Smooth muscle cell (in vitro differentiated cells): ENCODE measurements around the gene ARHGAP18. TPM values are rescaled to one million over a fixed set of nuclear protein-coding genes. Genes with fewer than 3 reads are reported as not detected.

Source experiments
- DNase-seq: peaks from one replicate; lab custom pipeline; 2025; ENCODE audit not compliant: unreplicated experiment; lab: John Stamatoyannopoulos, UW
- H2AFZ ChIP-seq: fragments of 200-600 bp; sonication (generic); 2 replicates; pipeline ENCODE4 v1.6.0; 2016; ENCODE audit warnings: antibody characterized with exemption, low read depth, mild to moderate bottlenecking
- H3F3A ChIP-seq: fragments of 200-600 bp; sonication (generic); 2 replicates; pipeline ENCODE4 v1.6.0; 2017; ENCODE audit warnings: antibody characterized with exemption, low read depth
- H3K27ac ChIP-seq: fragments of 200-600 bp; sonication (generic); 2 replicates; pipeline ENCODE4 v1.5.1; 2016; ENCODE audit warnings: low read depth, mild to moderate bottlenecking
- H3K27me3 ChIP-seq: fragments of 200-600 bp; sonication (generic); 2 replicates; pipeline ENCODE4 v1.6.1; 2016; ENCODE audit warnings: low read depth, mild to moderate bottlenecking
- H3K36me3 ChIP-seq: fragments of 200-600 bp; sonication (generic); 2 replicates; pipeline ENCODE4 v1.5.1; 2016; ENCODE audit warnings: low read depth
- H3K4me1 ChIP-seq: fragments of 200-600 bp; sonication (generic); 2 replicates; pipeline ENCODE4 v1.5.1; 2016; ENCODE audit warnings: low read depth
- H3K4me2 ChIP-seq: fragments of 200-600 bp; sonication (generic); 2 replicates; pipeline ENCODE4 v1.6.0; 2016; ENCODE audit warnings: mild to moderate bottlenecking
- H3K4me3 ChIP-seq: fragments of 200-600 bp; sonication (generic); 2 replicates; pipeline ENCODE4 v1.5.1; 2016; ENCODE audit warnings: mild to moderate bottlenecking
- H3K79me2 ChIP-seq: fragments of 200-600 bp; sonication (generic); 2 replicates; pipeline ENCODE4 v1.6.0; 2016; ENCODE audit warnings: low read depth, mild to moderate bottlenecking
- H3K9ac ChIP-seq: fragments of 200-600 bp; sonication (generic); 2 replicates; pipeline ENCODE4 v1.6.0; 2016; ENCODE audit warnings: low read depth
- H3K9me3 ChIP-seq: fragments of 200-600 bp; sonication (generic); replicated peaks from 2 replicates; pipeline ENCODE4 v1.5.1; 2016; ENCODE audit warnings: low read depth
- H4K20me1 ChIP-seq: fragments of 200-600 bp; sonication (generic); 2 replicates; pipeline ENCODE4 v1.6.0; 2016; ENCODE audit warnings: low read depth
- WGBS: methylation state at CpG from one replicate; pipeline ENCODE4 v1.1.7; 2016; ENCODE audit warnings: low lambda C conversion rate; 5-methylcytosine and 5-hydroxymethylcytosine counted together
- polyA plus RNA-seq: library from polyadenylated mRNA; unstranded; fragments of >200 nt; fragmentation: Nextera tagmentation; extraction: Ambion mirVana; gene quantifications from 2 replicates; pipeline ENCODE4 v1.2.1, GENCODE V29; 2016
- total RNA-seq: library from RNA; depleted of rRNA; stranded (reverse); fragments of >200 nt; gene quantifications from 2 replicates; pipeline ENCODE4 v1.2.3, GENCODE V29; 2014
- TF ChIP-seq, protein P1 (sequence below): fragments of 200-600 bp; sonication (generic); IDR thresholded peaks from 2 replicates; pipeline ENCODE4 v1.5.1; 2017; ENCODE audit warnings: borderline replicate concordance, mild to moderate bottlenecking, antibody characterized with exemption; ENCODE audit not compliant: insufficient read depth, poor library complexity, severe bottlenecking

ARHGAP18 gene
- total and polyA plus RNA-seq, 2 experiments from 2014 or later: 3.2 to 9.6 TPM

DNA sequence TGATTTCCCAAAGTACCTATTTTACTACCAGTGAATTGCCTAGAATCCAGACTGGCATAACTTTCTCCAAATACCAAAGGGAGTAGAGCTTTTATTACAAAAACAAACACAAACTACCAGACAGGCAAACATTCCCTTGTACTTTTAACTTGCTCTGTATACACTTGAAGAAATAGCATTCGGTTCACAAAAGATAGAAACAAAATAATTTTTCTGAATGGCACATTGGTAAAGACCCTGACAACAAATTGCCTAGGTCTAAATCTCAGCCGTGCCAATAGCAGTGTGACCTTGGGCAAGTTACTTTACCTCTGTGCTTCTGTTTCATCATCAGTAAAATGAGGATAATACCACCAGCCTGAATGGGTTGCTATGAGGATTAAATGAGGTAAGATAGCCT is 15.9 kb downstream of the ARHGAP18 start:
- Histone ChIP-seq H3K9ac (no peak overlapping the region), H3K4me1 (peaks cover 16% of the 10 kb centered on the region), H3K9me3 (no peaks in the 10 kb centered on the region), H3K27ac (no peak overlapping the region), H3K36me3 (no peaks in the 10 kb centered on the region), H3K79me2 (peaks cover 20% of the 10 kb centered on the region), H4K20me1 (no peaks in the 10 kb centered on the region), H3F3A (peaks cover 4% of the 10 kb centered on the region), H3K4me3 (no peak overlapping the region), H3K4me2 (no peak overlapping the region), H3K27me3 (no peaks in the 10 kb centered on the region), H2AFZ (no peak overlapping the region)
- TF ChIP-seq, protein P1, sequence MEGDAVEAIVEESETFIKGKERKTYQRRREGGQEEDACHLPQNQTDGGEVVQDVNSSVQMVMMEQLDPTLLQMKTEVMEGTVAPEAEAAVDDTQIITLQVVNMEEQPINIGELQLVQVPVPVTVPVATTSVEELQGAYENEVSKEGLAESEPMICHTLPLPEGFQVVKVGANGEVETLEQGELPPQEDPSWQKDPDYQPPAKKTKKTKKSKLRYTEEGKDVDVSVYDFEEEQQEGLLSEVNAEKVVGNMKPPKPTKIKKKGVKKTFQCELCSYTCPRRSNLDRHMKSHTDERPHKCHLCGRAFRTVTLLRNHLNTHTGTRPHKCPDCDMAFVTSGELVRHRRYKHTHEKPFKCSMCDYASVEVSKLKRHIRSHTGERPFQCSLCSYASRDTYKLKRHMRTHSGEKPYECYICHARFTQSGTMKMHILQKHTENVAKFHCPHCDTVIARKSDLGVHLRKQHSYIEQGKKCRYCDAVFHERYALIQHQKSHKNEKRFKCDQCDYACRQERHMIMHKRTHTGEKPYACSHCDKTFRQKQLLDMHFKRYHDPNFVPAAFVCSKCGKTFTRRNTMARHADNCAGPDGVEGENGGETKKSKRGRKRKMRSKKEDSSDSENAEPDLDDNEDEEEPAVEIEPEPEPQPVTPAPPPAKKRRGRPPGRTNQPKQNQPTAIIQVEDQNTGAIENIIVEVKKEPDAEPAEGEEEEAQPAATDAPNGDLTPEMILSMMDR: no peak
- WGBS: 94% methylated on average over 2 of the region's 2 CpGs
- DNase-seq: no peak

DNA sequence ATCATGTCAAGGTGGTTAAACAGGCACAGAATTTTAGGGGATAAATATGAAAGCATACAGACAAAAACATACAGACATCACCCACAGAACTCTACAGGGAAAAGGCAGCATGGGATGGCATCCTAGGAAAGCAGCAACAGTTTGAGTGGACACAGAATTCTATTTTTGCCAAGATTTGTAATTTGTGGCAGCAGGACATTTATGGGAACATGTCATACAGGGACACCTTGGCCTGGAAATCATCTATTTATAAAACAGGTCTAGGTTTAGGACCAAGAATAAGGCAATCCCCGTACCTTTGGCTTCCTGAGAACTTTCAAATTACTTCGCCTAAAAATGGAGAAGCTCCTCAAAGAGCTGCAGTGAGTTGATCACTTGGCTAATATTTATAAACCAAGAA is 17.5 kb downstream of the ARHGAP18 start:
- H3F3A ChIP-seq: peaks cover 4% of the 10 kb centered on the region
- WGBS: 94% methylated on average over 2 of the region's 2 CpGs

DNA sequence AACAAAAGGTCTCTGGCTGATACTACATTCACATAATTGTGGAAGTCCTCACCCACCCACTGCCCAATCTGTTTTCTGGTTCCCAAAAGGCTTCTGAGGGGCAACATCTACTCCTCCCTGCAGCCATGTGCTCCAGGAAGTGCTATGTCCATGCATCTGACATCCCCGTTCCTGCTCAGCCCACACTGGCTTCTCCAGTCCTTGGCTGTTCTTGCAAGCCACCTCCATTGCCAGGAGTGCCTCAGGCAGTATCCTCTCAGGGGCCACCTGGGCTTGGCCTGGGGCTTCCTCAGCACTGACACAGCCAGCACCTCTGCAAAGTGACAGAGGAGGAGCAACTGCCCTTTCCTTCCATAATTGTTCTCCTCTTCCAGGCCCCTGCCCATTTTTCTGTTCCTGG is 18.3 kb downstream of the ARHGAP18 start:
- H3K36me3 ChIP-seq: no peaks in the 10 kb centered on the region

More for the DNA sequence above, 17.5 kb downstream of the ARHGAP18 start:
- Histone ChIP-seq H3K4me3 (no peak overlapping the region), H3K27me3 (no peaks in the 10 kb centered on the region), H2AFZ (no peak overlapping the region), H3K4me1 (peaks cover 16% of the 10 kb centered on the region), H4K20me1 (no peaks in the 10 kb centered on the region), H3K9ac (no peak overlapping the region), H3K9me3 (no peaks in the 10 kb centered on the region), H3K27ac (no peak overlapping the region), H3K4me2 (no peak overlapping the region), H3K36me3 (no peaks in the 10 kb centered on the region), H3K79me2 (peaks cover 14% of the 10 kb centered on the region)
- TF ChIP-seq, protein P1: no peak
- DNase-seq: no peak

DNA sequence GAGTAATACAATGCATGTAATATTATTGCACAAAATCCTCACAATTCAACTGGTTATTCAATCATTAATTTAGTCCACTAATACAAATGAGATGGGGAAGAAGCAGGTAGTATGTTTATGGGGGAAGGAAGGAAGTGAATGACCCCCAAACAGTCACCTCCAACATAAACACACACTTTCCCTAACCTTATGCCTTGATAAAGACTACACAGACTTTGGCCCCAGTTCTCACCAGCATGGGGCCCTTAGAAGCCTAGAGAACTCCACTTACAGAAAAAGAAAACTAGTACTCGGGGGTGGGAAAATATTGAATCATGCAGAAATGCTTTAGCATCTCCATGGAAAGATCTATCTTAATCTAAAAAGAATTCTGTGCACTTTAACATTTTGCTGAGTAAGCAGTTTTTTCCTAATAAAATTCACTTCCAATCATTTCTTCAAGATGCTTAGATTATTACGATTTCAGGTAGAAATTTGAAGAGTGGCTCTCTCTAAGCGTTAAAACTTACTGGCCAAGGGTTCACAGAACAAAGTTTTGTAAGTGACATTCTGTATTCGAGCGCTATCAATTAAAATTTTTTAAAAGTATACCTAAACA is 18.8 kb downstream of the ARHGAP18 start:
- H3K79me2 ChIP-seq: peaks cover 13% of the 10 kb centered on the region
- no peak for DNase-seq
- H3F3A ChIP-seq: peaks cover 15% of the 10 kb centered on the region
- H3K4me3 ChIP-seq: no peak overlapping the region
- H3K9ac ChIP-seq: no peak overlapping the region
- no peak overlapping the region for H3K4me2 ChIP-seq
- H3K27me3 ChIP-seq: no peaks in the 10 kb centered on the region
- peaks cover 14% of the 10 kb centered on the region for H3K4me1 ChIP-seq
- no peak overlapping the region for H2AFZ ChIP-seq
- no peaks in the 10 kb centered on the region for H4K20me1 ChIP-seq
- no peaks in the 10 kb centered on the region for H3K9me3 ChIP-seq
- H3K36me3 ChIP-seq: no peaks in the 10 kb centered on the region
- WGBS: 87% methylated on average over 5 of the region's 5 CpGs
- no peak overlapping the region for H3K27ac ChIP-seq
- TF ChIP-seq, protein P1: no peak

More for the DNA sequence above, 18.3 kb downstream of the ARHGAP18 start:
- no peak overlapping the region for H3K4me3 ChIP-seq
- DNase-seq: no peak
- H3F3A ChIP-seq: peaks cover 10% of the 10 kb centered on the region
- TF ChIP-seq, protein P1: no peak
- no peak overlapping the region for H2AFZ ChIP-seq
- no peak overlapping the region for H3K9ac ChIP-seq
- no peaks in the 10 kb centered on the region for H3K27me3 ChIP-seq
- peaks cover 13% of the 10 kb centered on the region for H3K79me2 ChIP-seq
- H3K9me3 ChIP-seq: no peaks in the 10 kb centered on the region
- no peaks in the 10 kb centered on the region for H4K20me1 ChIP-seq
- H3K4me2 ChIP-seq: no peak overlapping the region
- H3K4me1 ChIP-seq: peaks cover 16% of the 10 kb centered on the region
- WGBS: 67% methylated on average over 1 of the region's 1 CpG
- no peak overlapping the region for H3K27ac ChIP-seq
